Neural crest cell (in vitro differentiated cells): ENCODE measurements around the gene NFS1. TPM values are rescaled to one million over a fixed set of nuclear protein-coding genes. Genes with fewer than 3 reads are reported as not detected.

Source experiments
- DNase-seq: peaks from one replicate; pipeline ENCODE4 v3.0.0; 2021; ENCODE audit warnings: low read depth, mixed read lengths, low spot score
- H3K27ac Mint-ChIP-seq: one replicate; pipeline ENCODE4 v1.8.0; 2021; ENCODE audit warnings: mild to moderate bottlenecking, mixed read lengths; ENCODE audit not compliant: unreplicated experiment
- H3K27me3 Mint-ChIP-seq: 2 replicates; pipeline ENCODE4 v1.8.0; 2021; ENCODE audit warnings: low read depth, mild to moderate bottlenecking, mixed read lengths
- H3K36me3 Mint-ChIP-seq: 2 replicates; pipeline ENCODE4 v1.8.0; 2021; ENCODE audit warnings: low read depth, mild to moderate bottlenecking, mixed read lengths
- H3K4me1 Mint-ChIP-seq: 2 replicates; pipeline ENCODE4 v1.8.0; 2021; ENCODE audit warnings: mixed read lengths
- H3K4me3 Mint-ChIP-seq: one replicate; pipeline ENCODE4 v1.8.0; 2021; ENCODE audit warnings: mild to moderate bottlenecking, mixed read lengths
- H3K9me3 Mint-ChIP-seq: 2 replicates; pipeline ENCODE4 v1.8.0; 2021; ENCODE audit warnings: mixed read lengths
- CTCF ChIP-seq: fragments of 200-600 bp; sonication (generic); conservative IDR thresholded peaks from 2 replicates; pipeline ENCODE4 v1.5.0; 2021; ENCODE audit warnings: antibody characterized with exemption, mild to moderate bottlenecking
- total RNA-seq: library from RNA; stranded (reverse); gene quantifications from 2 replicates; pipeline ENCODE4 v1.2.1, GENCODE V29; 2021

Gene NFS1
- total RNA-seq, 1 donor from 2014 or later: 21.3 TPM

- Mint-ChIP-seq H3K27ac (no peak overlapping the region), H3K27me3 (no peaks in the 10 kb centered on the region), H3K36me3 (no peaks in the 10 kb centered on the region), H3K4me1 (peaks cover 3% of the 10 kb centered on the region), H3K4me3 (no peak overlapping the region), H3K9me3 (no peaks in the 10 kb centered on the region)
- no peak for TF ChIP-seq CTCF
- DNase-seq: no peak
Measured at GRCh38 chr20:35651958-35652357, 47.2 kb downstream of the NFS1 start.

GRCh38 chr20:35650632-35651031, 48.5 kb downstream of the NFS1 start:
- no peaks in the 10 kb centered on the region for H3K36me3 Mint-ChIP-seq
- H3K4me1 Mint-ChIP-seq: peaks cover 3% of the 10 kb centered on the region
- H3K27ac Mint-ChIP-seq: no peak overlapping the region
- DNase-seq: no peak
- no peak for TF ChIP-seq CTCF
- no peaks in the 10 kb centered on the region for H3K9me3 Mint-ChIP-seq
- H3K4me3 Mint-ChIP-seq: no peak overlapping the region
- H3K27me3 Mint-ChIP-seq: no peaks in the 10 kb centered on the region

- Mint-ChIP-seq H3K36me3 (no peaks in the 10 kb centered on the region), H3K27me3 (no peaks in the 10 kb centered on the region), H3K27ac (no peak overlapping the region), H3K4me3 (no peak overlapping the region), H3K4me1 (peaks cover 3% of the 10 kb centered on the region), H3K9me3 (no peaks in the 10 kb centered on the region)
- TF ChIP-seq CTCF: no peak
- DNase-seq: no peak
Measured at GRCh38 chr20:35648836-35649235, 50.3 kb downstream of the NFS1 start.

GRCh38 chr20:35644806-35645205, 54.3 kb downstream of the NFS1 start:
- H3K9me3 Mint-ChIP-seq: no peaks in the 10 kb centered on the region
- H3K4me3 Mint-ChIP-seq: no peak overlapping the region
- H3K36me3 Mint-ChIP-seq: no peaks in the 10 kb centered on the region
- peaks cover 10% of the 10 kb centered on the region for H3K4me1 Mint-ChIP-seq
- H3K27ac Mint-ChIP-seq: no peak overlapping the region
- no peak for DNase-seq
- no peaks in the 10 kb centered on the region for H3K27me3 Mint-ChIP-seq
- TF ChIP-seq CTCF: no peak

GRCh38 chr20:35643045-35643444, 56.1 kb downstream of the NFS1 start:
- TF ChIP-seq CTCF: no peak
- no peaks in the 10 kb centered on the region for H3K9me3 Mint-ChIP-seq
- peak overlapping the region; percentile 1 for H3K27ac Mint-ChIP-seq
- H3K27me3 Mint-ChIP-seq: no peaks in the 10 kb centered on the region
- H3K4me1 Mint-ChIP-seq: peaks cover 10% of the 10 kb centered on the region
- no peaks in the 10 kb centered on the region for H3K36me3 Mint-ChIP-seq
- no peak for DNase-seq
- no peak overlapping the region for H3K4me3 Mint-ChIP-seq

- no peaks in the 10 kb centered on the region for H3K9me3 Mint-ChIP-seq
- peaks cover 10% of the 10 kb centered on the region for H3K4me1 Mint-ChIP-seq
- no peak overlapping the region for H3K27ac Mint-ChIP-seq
- TF ChIP-seq CTCF: no peak
- no peak for DNase-seq
- H3K4me3 Mint-ChIP-seq: no peak overlapping the region
- H3K36me3 Mint-ChIP-seq: no peaks in the 10 kb centered on the region
- no peaks in the 10 kb centered on the region for H3K27me3 Mint-ChIP-seq
Measured at GRCh38 chr20:35641743-35642142, 57.4 kb downstream of the NFS1 start.
